Activated CD8-positive, alpha-beta memory T cell treated with anti-CD3 and anti-CD28 coated beads for 36 hours (primary cell): Measurements from ENCODE around the gene ADARB1. TPM values are rescaled to one million over a fixed set of nuclear protein-coding genes. Genes with fewer than 3 reads are reported as not detected.

Source experiments
- CTCF ChIA-PET: fragments of 350-600 bp; sonication (Branson Sonifier 250); formaldehyde crosslinking; loops from one replicate; lab custom pipeline; 2021; ENCODE audit warnings: antibody characterized with exemption; lab: Charles Lee
- POLR2A ChIA-PET: fragments of 350-600 bp; sonication (Branson Sonifier 250); formaldehyde crosslinking; loops from one replicate; lab custom pipeline; 2021; ENCODE audit warnings: antibody characterized with exemption; lab: Charles Lee
- total RNA-seq, 2 experiments: library from RNA; stranded (reverse); gene quantifications; one replicate each; pipeline ENCODE4 v1.2.3, GENCODE V29; 2021

ADARB1 gene
- total RNA-seq, 2 experiments from 2014 or later: 34.9 to 35.4 TPM

- CTCF ChIA-PET: no interaction called here
- POLR2A ChIA-PET: no interaction called here
These were observed 38.9 kb upstream of the ADARB1 start for GRCh38 chr21:45035477-45035848.

DNA sequence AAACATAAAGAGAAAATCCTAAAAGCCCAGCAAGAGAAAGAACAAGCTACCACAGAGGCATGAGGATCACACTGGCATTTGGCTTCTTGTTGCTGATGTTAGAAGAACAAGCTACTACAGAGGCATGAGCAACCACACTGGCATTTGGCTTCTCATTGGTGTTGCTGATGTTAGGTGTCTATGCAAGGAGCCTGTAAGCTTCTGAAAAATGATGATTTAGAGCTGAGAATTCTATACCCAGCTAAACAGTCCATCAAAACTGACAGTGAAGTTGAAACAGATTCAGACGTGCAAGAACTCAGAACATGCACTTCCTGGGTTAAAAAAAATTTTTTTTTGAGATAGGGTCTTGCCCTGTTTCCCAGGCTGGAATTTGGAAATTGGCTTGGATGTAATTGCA is 37.8 kb upstream of the ADARB1 start:
- ChIA-PET CTCF (interaction anchor here (0.8 to 1.1 kb wide), 2 partner anchors 17 to 92 kb away, joined by 3 read pairs; no protein-coding TSS in a partner anchor), POLR2A (no interaction called here)

- CTCF ChIA-PET: no interaction called here
These were observed 36.4 kb upstream of the ADARB1 start for GRCh38 chr21:45037986-45038385.

GRCh38 chr21:45039317-45040156 is 34.8 kb upstream of the ADARB1 start:
- POLR2A ChIA-PET: no interaction called here
- CTCF ChIA-PET: interaction anchor here (0.6 kb wide), 1 partner anchor 71 kb away, joined by 3 read pairs; no protein-coding TSS in a partner anchor

More at GRCh38 chr21:45037986-45038385, 36.4 kb upstream of the ADARB1 start:
- POLR2A ChIA-PET: no interaction called here

DNA sequence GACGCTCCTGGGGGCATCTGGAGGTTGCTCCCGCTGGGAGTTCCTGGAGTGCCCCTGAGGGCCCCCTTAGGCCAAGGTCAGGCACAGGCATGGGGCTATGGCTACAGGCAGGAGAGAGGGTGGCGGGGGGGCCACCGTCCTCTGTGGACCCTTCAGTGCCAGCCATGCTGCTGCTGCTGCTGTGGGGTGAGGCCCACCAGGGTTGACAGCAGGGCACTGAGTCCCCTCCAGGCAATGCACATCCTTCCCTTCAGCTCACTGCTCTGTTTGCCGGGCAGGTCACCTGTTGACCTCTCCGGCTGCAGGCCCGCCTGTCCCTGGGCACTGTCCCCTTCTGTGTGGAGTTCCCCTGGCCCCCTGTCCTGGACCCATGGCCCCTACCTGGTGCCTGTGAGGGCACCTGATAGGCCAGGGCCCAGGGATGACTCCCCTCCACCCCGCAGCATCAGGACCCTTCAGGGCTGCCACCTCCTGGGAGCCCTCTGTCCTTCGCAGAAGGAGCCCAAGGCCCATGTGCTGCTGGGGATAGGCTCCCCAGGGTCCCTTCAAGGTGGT is 34.1 kb upstream of the ADARB1 start:
- CTCF ChIA-PET: no interaction called here

DNA sequence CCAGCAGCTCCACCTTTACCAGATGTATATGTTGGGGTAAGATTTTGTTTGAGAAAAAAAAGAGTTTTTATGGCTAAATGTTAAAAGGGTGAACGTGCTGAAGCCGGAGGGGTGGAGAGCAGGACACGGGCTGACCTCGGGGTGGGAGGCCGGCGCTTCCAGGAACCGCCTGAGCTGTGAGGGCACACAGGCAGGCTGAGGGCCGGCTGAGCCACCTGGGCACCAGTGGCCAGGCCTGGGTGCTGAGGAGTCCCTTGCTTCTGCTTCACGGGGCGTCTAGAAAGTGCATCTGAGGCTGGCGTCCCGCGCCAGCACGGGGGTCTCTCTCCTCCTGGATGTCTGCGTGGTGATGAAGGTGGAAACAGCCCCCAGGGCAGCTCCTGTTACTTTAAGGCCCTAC is 33.6 kb upstream of the ADARB1 start:
- CTCF ChIA-PET: no interaction called here

More for the DNA sequence above, 34.1 kb upstream of the ADARB1 start:
- POLR2A ChIA-PET: no interaction called here

DNA sequence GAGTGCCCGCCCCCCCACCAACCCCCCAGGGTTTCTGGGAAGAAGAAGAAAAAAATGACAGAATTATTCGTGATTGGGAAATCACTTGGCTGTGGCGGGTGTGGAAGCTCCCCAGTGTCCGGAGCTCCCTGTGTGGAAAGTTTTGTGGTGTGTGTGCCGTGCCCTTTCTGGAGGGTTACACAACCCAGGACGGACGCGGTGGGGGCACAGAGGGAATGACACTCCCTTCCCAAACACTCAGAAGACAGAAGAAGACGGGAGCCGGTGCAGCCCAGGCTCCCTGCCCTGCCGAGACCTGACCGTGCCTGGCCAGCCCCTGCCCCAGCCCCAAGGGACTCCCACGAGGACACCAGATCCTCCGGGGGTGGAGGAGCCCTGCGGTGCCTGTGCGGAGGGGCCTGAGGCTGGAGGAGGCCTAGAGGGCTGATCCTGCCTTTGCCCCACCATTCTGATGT is 33.0 kb upstream of the ADARB1 start:
- ChIA-PET CTCF (no interaction called here), POLR2A (no interaction called here)

More for the DNA sequence above, 33.6 kb upstream of the ADARB1 start:
- POLR2A ChIA-PET: no interaction called here

- POLR2A ChIA-PET: no interaction called here
- CTCF ChIA-PET: no interaction called here
These were observed 32.3 kb upstream of the ADARB1 start for GRCh38 chr21:45041984-45042663.

DNA sequence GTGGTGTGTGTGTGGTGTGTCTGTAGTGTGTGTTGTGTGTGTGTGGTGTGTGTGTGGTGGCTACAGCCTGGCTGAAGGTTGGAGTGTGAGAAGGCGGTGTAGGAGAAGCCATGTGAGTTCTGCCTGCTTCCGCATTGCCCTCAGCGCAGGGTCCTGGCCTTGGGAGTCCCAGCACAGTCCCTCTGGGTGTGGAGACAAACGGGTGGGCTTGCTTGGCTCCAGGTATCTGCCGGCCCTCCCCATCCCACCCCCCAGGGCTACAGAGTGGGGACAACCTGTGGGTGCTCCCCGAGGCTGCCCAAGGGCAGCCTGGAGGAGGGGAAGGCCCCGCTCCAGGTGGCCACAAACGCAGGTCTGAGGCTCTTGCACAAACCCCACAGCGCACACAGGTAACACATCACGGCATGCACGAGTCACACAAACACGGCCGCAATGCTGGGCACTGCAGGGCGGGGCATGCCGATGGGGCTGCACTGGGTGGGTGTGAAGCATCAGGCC is 31.7 kb upstream of the ADARB1 start:
- POLR2A ChIA-PET: no interaction called here
- CTCF ChIA-PET: no interaction called here

DNA sequence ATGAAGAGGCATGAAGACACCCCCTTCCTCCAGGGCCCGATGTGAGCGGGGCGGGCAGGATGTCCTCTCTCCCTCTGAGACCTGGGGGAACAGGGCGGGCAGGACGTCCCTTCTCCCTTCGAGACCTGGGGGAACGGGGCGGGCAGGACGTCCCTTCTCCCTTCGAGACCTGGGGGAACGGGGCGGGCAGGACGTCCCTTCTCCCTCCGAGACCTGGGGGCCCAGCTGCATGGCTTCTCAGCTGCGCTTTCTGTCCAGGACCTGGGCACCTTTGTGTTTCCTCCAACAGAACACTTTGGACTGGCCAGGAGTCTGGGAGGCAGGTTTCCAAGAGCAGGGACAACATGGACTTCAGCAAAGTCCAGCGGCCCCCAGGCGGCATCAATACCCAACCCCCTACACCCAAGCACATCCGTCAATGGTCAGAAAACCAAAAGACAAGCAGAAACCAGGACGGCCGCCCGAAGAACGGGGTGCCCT is 30.8 kb upstream of the ADARB1 start:
- POLR2A ChIA-PET: no interaction called here
- CTCF ChIA-PET: no interaction called here

DNA sequence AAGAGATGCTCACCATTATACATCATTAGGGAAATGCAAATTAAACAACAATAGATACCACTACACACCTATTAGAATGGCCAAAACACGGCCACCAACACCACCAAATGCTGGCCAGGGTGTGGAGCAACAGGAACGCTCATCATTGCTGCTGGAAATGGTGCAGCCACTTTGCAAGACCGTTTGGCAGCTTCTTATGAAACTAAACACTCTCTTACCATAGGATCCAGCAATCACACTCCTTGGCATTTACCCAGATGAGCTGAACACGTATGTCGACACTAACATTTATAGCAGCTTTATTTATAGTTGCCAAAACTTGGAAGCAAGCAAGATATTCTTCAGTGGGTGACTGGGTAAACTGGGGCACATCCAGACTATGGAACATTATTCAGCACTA is 28.9 kb upstream of the ADARB1 start:
- CTCF ChIA-PET: interaction anchor here (0.6 kb wide), 1 partner anchor 541 kb away, joined by 3 read pairs; no protein-coding TSS in a partner anchor
- POLR2A ChIA-PET: no interaction called here

DNA sequence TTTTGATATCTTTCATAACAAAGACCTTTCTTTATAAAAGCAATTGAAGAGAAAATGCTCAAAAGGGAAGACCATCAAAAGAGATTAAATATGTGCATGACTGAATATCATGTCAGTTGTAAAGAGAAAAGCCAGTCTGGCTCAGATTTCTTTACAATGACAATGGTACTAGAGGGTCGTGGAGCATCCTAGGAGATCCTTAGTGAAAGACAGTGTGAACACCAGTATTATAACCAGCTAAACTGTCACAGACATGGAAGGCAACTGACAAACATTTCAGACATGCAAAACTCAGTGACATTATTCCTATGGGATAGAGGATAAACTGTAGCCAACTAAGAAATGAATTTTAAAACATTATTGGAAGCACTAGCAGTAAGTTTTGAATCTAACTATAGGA is 27.1 kb upstream of the ADARB1 start:
- ChIA-PET CTCF (no interaction called here), POLR2A (no interaction called here)

GRCh38 chr21:45048026-45048698 is 26.2 kb upstream of the ADARB1 start:
- CTCF ChIA-PET: no interaction called here
- POLR2A ChIA-PET: no interaction called here

- ChIA-PET POLR2A (no interaction called here), CTCF (no interaction called here)
These were observed 25.4 kb upstream of the ADARB1 start for GRCh38 chr21:45048968-45049367.

DNA sequence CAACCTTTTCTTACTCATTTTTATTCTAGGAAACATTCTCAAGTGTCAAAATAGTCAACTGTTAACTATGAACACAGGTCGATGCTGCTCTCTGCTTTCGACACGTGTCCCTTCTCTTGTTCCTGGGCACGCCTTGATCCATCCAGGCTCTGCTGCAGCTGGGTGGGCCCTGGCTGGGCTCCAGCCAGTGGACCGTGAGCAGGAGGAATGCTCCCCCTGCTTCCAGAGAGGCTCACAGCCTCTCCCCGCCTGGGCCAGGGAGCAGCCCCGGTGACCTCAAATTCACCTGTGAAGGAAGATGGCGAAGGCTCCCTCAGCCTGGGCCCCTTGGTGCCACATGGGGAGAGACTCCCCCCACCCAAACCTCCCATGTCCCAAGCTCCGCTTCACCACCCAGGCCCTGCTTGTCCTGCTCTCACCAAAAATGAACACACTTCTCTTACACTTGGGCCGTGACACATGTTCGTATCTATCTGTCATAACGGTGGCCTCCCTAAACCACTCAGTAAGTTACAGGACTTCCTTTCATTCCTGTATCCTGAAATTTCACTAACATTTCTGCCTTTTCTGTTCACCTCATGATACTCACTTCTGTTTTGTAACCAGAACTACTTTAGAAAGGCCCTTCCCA is 24.6 kb upstream of the ADARB1 start:
- ChIA-PET CTCF (no interaction called here), POLR2A (no interaction called here)

DNA sequence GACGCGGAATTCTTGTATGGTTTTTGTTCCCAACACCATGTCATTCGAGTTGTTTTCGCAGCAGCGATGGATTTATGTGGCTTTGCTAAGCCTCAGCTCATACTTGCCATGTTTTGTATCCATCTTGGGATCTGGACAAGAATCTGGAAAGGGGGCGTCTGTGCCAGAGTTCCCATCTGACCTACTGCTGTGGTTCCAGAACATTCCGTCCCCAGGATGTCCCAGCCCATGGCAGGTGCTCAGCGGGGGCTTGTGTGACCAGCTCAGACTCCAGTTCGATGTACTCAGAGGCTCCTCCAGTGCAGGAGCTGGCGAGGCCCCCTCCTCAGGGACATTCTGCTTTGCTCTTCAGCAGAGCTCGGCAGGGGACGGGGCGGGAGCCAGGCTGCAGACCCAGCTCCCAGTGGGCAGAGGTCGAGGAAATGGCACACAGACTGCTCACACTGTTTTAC is 24.0 kb upstream of the ADARB1 start:
- CTCF ChIA-PET: interaction anchor here (1.7 kb wide), 1 partner anchor 12 kb away, joined by 4 read pairs; no protein-coding TSS in a partner anchor
- POLR2A ChIA-PET: no interaction called here

- CTCF ChIA-PET: interaction anchor here (1.7 kb wide), 1 partner anchor 11 kb away, joined by 4 read pairs; no protein-coding TSS in a partner anchor
- POLR2A ChIA-PET: no interaction called here
These were observed 23.4 kb upstream of the ADARB1 start for GRCh38 chr21:45050797-45051489.
